Head of caudate nucleus (tissue), 42 donors: ENCODE data around the gene EIF4G1.

ENCODE experiments used
- DNase-seq, 42 donors: peaks; one replicate each; pipeline versions ENCODE4 v3.0.0 to v3.0.0-alpha.2; 2020 to 2021; ENCODE audit warnings: mixed read lengths in 7 of 42
- intact Hi-C: fragments of 100-400 bp; cut with DNase I; formaldehyde crosslinking; loops from one replicate; pipeline ENCODE4 v1.15.0; 2022

EIF4G1 gene

DNA sequence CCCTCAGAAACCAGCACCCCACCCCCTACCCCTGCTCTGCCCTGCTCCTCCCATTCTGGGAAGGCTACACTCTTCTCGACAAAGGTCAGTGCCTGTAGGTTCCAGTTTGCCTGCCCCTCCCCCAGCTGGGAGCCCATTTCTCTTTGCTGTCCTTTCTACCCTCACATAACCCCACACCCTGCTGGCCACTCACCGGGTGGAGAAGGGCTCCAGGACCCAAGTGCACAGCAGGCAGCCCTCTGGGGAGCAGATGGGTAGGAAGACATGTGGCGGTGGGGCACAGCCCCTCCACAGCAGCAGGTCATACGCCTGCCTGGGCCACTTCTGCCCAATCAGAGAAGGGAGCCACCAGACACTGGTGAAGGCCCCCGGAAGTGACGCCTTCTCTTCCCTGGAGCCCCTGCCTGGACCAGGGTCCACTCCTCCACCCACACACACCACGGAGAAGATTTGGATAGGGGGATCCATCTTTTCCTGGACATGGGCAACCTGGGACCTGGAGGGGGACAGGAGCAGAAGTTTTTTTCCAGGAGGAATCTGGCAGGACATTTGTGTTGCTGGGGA is 63.6 kb downstream of the EIF4G1 start, which contains the start of gene THPO:
TSS of gene THPO (minus strand) at position 326 of the 564 bp plus-strand sequence. CDS start 1,948 bp downstream, outside the sequence.
- intact Hi-C loops: loop anchor here (10.0 kb wide), 1 partner anchor 137 kb away; no protein-coding TSS in a partner anchor
- peak in 4 of 42 donors; percentile 30 to 62 (median 50) for DNase-seq

DNA sequence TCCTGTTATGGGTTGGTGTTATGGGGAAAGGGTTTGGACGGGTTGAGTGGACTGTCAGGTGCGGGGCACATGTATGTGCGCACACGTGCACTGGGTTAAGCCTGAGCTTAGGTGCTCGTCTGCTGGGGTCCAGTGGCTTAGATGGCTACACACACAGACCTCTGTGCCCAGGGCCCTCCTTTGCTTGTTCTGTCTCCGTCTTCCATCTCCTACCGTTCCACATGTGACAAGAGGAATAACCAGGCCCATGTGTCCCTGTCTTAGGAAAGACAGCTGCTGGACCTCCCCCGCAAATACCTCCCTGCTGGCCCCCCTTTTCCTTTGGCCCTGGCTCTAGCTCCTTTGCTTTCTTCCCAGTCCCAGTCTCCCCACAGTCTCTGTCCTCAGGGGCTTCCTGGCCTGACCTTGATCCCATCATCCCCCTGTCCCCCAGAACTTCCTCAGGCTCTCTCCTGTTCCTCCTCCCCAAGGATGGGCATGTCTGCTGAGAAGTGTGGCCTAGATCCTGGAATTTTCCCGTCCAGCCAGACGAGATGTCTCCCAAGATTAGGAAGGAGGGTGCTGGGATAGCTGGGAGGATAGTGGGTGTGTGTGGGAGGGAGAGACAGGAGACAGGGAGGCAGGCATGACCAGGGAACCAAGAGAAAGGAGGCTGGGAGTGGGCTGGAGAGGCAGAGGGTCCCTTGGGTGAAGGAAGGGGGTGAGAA is 64.4 kb downstream of the EIF4G1 start:
- intact Hi-C loops: loop anchor here (10.0 kb wide), 1 partner anchor 136 kb away; no protein-coding TSS in a partner anchor
- DNase-seq: no peak

DNA sequence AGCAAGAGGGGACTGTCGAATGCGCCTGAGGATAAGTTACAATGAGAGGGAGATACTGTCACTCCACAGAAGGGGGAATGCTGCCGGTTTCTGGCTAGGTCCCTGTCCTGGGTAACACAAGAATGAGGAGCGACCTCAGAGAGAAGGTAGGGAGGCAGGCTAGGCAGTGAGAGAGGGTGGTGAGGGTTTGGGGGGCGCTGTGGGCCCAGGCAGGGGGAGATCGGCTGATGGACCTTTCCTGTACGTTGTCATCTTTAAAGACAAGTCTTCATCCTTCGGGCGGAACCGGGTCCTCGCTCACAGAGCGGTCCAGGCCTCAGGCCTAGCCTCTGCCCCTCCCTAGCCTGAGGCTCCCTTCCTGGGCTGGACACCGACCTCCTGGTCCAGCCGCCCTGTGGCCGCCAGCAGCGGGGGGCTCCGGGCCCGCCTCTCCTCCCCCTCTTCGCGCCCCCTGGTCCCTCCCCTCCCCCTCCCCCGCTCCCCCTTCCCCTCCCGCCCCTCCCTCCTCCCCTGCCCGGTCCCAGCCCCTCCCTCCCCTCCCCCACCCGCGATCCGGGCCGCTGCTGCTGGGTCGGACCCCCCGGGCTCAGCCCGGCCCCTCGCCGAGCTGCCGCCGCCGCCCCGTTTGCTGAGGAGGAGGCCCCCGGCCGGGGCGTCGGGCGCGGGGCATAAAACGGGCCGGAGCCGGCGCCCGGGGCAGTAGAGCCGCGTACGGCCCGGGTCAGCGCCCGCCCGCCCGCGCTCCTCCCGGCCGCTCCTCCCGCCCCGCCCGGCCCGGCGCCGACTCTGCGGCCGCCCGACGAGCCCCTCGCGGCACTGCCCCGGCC is 65.2 kb downstream of the EIF4G1 start, which contains the start of gene CHRD:
TSS of gene CHRD (plus strand) at position 697 of the 827 bp plus-strand sequence. CDS start 265 bp downstream, outside the sequence.
- peak in 1 of 42 donors; percentile 20 for DNase-seq
- intact Hi-C loops: loop anchor here (10.0 kb wide), 1 partner anchor 135 kb away; no protein-coding TSS in a partner anchor

DNA sequence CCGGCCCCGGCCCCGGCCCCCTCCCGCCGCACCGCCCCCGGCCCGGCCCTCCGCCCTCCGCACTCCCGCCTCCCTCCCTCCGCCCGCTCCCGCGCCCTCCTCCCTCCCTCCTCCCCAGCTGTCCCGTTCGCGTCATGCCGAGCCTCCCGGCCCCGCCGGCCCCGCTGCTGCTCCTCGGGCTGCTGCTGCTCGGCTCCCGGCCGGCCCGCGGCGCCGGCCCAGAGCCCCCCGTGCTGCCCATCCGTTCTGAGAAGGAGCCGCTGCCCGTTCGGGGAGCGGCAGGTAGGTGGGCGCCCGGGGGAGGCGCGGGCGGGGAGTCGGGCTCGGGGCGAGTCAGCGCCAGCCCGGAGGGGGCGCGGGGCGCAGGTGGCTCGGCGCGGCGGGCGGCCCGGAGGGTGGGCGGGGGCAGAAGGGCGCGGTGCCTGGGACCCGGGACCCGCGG is 65.8 kb downstream of the EIF4G1 start:
- peak in 37 of 42 donors; percentile 41 to 83 (median 67) for DNase-seq
- intact Hi-C loops: no loop called here

DNA sequence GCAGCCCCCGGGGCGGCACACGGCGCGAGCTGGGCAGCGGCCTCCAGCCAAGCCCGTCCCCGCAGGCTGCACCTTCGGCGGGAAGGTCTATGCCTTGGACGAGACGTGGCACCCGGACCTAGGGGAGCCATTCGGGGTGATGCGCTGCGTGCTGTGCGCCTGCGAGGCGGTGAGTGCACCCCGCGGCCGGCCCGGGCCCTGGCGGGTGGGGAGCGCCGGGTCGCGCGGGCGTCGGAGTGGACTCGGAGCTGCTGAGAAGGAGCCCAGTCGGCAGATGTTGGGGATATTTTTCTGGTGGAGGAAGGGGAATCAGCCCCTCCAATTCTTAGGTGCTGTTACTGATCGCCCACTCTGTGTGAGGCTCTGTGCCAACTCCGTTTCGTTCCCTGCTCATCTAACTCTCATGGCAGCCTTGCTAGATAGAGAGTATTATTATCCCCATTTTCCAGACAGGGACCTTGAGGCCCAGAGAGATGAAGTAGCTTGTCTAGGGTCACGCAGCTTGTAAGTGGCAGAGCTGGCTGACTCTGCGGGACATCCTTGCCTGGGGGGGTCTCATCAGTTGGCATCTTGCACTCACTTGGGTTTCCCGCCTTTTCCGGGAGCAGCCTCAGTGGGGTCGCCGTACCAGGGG is 66.3 kb downstream of the EIF4G1 start:
- DNase-seq: peak in 2 of 42 donors; percentile 26 to 45

DNA sequence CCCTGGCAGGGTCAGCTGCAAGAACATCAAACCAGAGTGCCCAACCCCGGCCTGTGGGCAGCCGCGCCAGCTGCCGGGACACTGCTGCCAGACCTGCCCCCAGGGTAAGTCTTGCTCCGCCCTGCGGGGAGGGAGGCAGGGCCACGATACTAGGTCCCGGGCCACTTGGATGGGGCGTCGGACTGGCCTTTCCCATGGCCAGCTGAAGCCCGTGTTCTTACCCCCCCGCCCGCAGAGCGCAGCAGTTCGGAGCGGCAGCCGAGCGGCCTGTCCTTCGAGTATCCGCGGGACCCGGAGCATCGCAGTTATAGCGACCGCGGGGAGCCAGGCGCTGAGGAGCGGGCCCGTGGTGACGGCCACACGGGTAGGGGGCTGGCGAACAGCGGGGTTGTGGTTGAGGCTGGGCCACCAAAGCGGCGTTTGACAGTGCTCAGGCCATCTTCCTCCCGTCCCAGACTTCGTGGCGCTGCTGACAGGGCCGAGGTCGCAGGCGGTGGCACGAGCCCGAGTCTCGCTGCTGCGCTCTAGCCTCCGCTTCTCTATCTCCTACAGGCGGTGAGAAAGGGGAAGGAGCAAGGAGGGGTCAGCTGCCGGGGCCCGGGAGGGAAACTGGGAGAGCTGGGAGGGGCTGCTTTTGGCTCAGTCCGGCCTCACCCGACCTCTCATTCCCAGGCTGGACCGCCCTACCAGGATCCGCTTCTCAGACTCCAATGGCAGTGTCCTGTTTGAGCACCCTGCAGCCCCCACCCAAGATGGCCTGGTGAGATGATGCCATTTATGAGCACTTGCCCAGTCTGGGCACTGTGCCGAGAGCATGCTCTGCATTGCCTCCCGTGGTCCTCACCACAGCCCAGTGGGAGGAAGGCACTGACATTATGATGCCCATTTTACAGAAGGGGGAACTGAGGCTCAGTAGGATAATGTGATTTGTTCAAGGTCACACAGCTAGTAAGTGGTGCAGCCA is 67.1 kb downstream of the EIF4G1 start:
- peak in 1 of 42 donors; percentile 14 for DNase-seq
- intact Hi-C loops: no loop called here

More for the DNA sequence above, 66.3 kb downstream of the EIF4G1 start:
- intact Hi-C loops: no loop called here

DNA sequence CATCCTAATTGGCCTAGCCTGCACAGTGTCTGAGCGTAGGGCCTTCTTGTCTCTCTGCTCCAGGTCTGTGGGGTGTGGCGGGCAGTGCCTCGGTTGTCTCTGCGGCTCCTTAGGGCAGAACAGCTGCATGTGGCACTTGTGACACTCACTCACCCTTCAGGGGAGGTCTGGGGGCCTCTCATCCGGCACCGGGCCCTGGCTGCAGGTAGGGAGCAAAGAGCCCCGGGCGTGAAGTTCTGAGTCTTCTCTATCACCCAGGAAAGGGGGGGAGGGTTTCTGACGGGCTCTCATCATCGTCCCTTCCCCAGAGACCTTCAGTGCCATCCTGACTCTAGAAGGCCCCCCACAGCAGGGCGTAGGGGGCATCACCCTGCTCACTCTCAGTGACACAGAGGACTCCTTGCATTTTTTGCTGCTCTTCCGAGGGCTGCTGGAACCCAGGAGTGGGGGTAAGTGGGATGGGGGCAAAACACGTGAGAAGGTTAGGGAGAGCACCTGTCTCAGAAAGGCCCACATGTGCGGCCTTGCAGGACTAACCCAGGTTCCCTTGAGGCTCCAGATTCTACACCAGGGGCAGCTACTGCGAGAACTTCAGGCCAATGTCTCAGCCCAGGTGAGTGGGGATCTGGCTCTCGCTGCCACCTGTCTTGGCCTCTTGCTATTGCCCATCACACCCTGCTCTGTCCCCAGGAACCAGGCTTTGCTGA is 68.1 kb downstream of the EIF4G1 start:
- intact Hi-C loops: no loop called here
- peak in 2 of 42 donors; percentile 15 to 19 for DNase-seq

DNA sequence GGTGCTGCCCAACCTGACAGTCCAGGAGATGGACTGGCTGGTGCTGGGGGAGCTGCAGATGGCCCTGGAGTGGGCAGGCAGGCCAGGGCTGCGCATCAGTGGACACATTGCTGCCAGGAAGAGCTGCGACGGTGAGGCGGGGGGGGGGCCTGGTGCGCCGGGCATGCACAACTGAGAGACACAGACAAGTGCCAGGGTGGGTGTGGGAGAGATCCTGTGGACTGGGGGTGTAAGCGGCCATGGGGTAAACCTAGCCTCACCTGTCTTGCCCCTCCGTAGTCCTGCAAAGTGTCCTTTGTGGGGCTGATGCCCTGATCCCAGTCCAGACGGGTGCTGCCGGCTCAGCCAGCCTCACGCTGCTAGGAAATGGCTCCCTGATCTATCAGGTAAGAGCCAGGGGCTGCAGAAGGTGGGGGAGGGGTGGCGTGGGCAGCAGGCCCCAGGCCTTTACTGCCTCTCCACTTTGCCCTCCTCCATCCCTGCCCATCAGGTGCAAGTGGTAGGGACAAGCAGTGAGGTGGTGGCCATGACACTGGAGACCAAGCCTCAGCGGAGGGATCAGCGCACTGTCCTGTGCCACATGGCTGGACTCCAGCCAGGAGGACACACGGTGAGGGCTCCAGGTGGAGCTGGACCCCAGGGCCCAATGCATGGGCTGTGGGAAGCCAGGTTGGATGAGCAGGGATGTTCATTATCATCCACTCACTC is 68.8 kb downstream of the EIF4G1 start:
- intact Hi-C loops: no loop called here
- DNase-seq: peak in 1 of 42 donors; percentile 16

DNA sequence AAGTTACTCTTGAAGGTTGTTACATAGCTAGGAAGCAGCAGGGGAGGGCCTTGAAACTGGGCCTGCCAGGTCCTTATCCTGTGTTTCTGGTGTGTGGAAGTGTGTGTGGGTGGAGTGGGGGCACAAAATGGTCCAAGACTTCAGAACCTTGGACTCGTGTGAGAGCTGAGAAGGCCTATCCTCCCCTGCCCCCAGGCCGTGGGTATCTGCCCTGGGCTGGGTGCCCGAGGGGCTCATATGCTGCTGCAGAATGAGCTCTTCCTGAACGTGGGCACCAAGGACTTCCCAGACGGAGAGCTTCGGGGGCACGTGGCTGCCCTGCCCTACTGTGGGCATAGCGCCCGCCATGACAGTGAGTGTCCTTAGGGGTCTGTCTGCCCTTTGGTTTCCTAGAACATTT is 69.9 kb downstream of the EIF4G1 start:
- peak in 1 of 42 donors; percentile 16 for DNase-seq
- intact Hi-C loops: no loop called here
